ENCODE data around the gene PDZD2.

Gene PDZD2

DNA sequence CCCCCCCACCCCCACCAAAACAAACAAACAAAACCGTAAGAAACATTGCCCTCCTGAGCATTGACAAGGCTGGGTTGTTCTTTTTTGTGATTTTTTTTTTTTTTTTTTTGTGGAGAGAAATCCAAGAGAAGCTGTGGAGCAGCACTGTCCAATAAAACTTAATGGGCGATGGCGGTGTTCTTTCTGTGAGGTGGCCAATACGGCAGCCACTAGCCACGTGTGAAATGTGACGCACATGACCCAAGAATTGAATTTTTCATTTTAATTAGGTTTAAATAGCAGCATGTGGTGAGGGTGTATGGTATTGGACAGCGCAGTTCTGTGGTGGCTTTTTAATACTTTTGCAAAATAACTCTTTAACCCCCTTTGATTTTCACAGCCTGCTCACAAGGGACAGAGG, 251.1 kb downstream of the PDZD2 start:
- no peak for DNase-seq

DNA sequence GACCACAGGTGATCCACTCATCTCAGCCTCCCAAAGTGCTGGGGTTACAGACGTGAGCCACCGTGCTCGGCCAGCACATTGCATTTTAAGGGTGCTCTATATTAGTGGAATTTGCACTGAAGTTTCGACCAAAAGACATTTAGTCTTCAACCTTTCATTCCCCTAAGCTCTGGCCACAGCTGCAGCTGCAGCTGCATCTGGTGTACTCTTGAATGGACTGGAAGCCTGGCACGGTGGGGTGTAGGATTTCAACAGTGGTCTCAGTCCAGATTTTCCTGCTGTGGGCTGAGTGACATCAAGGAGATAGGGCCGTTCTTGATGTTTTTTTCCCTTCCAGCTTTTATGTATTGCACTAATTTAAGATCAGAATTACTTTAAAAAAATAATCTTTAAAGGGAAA, 255.2 kb downstream of the PDZD2 start:
- DNase-seq: no peak

DNA sequence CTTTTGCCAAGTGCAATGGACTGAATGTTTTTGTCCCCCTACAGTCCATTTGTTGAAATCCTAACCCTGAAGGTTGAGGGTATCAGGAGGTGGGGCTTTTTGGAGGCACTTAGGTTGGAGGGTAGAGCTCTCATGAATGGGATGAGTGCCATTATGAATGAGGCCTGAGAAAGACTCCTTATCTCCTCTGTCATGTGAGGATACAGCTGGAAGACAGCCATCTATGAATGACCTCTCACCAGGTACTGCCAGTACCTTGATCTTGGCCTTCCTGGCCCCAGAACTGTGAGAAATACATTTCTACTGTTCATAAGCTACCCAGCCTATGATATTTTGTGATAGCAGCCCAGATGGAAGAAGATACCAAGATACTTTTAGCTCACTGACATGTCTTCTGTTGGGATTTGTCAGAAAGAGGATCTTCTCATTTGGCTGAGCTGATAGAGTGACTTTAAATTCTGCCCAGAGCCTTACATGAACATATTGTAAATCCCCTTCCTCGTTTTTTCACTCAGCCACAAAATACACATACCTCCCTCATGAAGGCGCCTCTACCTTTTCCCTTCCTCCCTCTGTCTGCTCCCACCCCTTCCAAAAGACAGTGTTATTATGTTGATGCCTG, 256.4 kb downstream of the PDZD2 start:
- no peak for DNase-seq

DNA sequence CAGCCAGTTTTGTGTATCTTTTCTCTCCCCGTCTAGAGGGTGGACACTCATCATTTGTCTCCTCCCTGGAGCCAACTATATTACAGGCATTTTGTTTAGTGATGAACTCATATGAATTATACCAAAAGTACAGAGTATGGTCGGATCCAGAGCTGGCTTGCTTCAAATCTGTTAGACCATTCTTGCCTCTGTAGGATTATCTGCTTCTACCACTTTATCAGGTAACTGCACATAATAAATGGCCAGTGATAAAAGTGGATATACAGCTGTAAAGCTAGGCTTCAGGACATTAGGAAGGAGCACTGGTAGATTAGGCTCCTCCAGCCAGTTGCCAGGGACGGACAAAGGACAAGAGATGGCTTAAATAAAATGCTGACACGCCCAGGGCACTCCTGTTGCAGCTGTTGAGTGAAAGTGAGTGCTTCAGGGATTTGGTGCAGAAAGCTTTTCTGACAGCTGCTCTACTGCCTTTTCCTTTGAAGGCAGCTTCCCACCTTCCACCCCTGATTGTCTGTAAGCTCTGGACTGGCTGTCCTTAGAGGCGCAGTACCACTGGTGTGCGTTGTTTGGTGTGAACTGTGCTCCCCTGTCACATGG, 259.2 kb downstream of the PDZD2 start:
- DNase-seq: no peak

DNA sequence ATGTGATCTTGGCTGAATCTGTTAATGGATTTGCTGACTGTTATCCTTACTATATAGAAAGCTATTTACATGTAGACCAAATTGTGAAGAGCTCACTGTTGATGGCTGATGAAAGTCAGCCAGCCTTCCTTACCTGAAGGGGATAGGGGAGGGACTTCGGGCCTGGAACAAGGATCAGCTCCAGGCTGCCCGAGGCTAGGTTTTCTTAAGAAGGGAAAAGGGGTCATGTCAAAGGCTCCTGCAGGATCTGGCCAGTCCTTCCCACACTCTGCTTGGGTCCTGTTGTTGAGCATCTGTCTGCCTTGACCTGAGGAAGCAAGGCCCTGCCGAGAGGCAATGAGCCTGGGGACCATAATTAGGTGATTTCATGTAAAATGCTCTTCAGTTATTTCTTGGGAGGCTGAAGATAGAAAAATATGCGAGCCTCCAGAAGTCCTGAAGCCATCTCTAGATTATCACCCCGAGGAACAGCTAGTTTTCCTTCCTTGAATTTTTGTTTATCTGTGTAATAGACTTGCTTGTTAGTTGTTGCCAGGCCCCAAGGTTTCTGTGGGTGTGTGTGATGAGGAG, 261.4 kb downstream of the PDZD2 start:
- no peak for DNase-seq

DNA sequence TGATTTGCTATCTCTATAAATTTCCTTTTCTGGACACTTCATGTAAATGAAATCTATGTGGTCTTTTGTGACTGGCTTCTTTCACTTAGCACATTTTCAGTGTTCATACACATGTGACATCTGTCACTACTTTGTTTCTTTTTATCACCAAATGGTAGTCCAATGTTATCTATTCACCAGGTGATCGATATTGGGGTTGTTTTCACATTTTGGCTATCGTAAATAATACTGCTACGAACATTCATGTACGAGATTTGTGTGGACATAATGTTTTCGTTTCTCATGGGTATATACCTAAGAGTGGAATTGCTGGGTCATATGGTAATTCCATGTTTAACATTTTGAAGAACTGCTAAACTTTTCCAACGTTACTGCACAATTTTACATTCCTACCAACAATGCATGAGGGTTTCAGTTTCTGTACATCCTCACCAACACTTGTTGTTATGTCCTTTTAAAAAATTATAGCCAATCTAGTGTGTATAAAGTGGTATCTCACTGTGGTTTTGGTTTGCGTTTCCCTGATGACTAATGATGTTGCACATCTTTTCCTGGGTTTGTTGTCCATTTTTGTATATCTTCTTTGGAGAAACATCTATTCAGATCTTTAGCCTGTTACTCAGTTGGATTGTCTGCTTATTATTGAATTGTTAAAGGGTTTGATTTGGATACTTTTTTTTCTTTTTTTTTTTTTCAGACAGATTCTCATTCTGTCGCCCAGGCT, 263.0 kb downstream of the PDZD2 start:
- DNase-seq: no peak

DNA sequence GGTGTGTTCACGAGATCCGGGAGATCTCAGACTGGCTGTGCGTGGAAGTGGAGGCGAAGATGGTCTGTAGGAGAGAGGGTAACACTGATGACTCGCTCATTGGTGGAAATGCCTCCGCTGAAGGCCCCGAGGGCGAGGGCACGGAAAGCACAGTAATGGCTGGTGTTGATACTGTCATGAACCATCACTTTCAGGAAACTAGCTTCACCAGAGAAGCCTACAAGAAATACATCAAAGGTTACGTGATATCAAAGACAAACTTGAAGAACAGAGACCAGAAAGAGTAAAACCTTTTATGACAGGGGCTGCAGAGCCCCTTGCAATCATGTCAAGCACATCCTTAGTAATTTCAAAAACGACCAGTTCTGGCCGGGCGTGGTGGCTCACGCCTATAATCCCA, 269.5 kb downstream of the PDZD2 start:
- no peak for DNase-seq

DNA sequence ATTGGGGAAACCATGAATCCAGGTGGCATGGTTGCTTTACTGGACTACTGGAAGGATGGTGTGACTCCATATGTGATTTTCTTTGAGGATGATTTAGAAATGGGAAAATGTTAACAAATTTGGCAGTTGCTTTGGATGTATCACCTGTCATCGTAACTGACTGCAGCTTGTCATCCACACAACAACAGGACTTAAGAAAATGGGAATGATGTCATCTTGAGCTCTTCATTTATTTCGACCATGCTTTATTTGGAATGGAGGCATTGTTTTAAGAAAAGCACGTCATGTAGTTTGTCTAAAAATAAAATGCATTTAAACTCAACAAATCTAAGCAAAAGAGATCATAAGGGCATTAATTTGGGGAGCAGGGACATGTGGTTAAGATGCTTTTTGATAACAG, 270.1 kb downstream of the PDZD2 start:
- DNase-seq: no peak

DNA sequence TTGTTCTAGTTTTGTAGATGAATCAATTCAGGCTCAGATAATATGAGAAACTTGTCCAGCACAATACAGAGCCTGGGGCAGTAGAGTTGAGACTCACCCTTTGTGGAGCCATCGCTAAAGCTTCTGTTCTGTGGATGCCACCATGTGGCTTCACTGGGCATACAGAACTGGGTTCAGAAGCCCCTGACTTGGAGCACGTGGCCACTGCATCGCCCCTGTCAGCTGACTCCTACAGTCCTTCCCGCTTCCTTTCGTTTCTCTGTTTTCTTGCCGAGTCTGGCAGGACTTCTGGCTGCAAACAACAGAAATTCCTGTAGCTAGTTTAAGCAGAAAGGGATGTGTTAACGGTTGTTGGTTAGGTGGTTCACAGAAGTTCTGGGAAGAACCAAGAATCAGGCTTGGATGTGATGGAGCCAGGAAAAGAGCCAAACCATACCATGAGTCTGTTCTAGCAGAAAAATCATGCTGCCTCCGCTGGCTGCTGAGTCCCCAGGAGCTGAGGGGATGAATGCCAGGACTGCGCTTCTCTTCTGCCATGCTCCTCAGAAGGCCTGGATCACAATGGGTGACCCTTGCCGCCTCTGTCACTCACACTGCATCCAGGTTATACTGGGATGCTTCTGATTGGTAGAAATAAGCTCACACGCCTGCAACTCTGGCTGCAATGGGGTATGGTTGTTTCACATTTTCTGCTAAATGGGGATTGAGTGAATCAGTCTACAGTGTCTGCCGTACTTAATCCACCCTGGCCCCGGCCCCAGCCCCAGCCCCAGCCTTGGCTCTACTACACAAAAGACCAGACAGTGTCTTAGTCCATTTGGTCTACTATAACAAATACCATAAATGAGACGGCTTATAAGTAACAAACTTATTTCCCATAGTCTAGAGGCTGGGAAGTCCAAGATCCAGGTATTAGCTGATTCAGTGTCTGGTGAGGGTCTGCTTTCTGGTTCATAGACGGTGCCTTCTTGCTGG, 272.6 kb downstream of the PDZD2 start:
- no peak for DNase-seq

DNA sequence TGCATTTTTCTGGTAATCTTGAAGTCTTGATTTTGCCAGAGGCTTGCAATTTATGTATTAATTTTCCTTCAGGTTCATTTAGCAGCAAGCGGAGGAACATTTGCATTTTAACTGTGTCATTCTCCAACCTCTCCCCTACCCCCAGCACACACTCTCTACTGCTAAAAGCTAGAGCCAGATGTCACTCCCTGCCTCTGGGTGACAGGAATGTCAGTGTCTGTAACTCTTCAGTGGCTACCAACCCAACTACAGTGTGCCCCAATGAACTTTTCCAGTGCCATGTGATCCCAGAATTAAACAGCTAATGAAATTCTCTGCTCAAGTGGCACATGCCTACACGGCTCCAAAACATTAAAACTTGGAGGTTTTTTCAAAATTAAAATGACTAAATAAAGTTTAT, 274.9 kb downstream of the PDZD2 start:
- no peak for DNase-seq

DNA sequence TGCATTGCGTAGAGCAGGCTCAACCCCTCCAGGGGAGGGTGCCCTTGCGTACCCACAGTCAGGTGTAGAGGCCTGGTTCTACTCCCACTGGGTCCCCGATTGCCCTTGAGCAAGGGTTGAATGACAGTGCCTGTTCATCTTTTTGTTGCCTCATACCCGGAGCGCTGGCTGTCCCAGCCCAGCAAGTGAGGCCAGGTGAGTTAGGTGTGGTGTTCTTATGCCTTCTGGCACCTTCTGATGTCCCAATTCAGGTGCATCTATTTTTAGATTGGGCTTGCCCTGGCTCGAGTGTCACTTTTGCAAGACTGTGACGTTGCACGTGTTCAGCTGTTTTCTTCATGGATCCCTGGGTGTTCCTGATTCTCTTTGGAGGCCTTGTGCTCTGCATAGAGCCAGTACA, 277.4 kb downstream of the PDZD2 start:
- no peak for DNase-seq

DNA sequence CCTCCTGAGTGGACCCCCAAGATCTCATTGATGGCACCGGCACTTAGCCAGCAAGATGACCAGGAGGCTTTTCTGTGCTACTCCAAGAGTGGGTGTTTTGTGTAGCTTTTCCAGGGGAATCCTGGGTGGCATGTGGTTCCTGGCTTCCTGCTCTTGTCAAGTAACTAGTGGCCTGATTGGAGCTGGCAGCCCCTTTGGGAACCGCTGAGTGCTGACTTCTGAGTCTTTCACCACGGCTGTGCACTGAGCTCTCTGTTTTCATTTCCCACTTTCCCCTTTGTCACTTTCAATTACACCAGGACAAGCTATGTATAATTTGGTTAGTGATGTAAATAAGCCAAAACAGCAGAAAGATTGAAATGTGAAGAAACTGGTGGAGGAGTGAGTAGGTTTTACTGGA, 279.8 kb downstream of the PDZD2 start:
- no peak for DNase-seq

DNA sequence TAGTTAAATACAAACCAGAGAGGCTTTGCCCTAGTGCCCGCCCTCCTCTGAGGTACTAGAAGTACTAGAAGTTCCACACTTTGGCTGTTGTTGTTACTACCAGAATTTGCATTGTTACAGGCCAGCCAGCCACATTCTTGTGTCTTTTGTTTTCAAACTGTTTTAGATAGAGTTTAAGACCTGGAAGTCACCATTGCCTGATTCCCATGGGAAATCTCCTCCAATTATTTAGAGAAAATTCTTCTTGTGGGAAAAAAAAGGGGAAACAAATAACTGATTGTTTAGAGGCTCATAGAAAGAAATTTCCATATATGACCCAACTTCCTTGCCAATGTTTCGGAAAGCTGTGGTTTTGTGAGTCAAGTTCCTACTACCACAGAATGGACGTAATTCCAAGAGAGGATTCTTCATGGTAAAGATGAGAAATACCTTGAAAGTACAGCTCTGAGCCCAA, 282.9 kb downstream of the PDZD2 start:
- DNase-seq: no peak

DNA sequence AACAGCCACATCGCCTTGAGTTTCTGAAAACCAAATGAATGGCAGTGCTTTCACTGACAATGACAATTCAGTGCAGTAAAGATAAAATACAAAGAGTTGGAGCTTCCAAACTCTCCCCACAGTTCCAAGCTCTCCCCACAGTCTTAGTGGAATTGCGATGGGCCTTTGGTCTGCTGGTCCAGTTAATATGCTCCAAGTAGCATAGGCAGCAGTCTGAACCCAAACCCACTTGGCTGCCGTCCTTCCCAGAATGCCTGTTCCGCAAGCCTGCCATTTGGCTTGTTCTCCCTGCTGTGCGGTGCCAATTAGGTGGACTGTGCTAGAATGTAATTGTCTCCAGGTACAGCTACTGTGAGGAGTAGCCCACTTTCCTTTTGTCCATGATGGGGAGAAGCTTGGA, 285.1 kb downstream of the PDZD2 start:
- DNase-seq: no peak

DNA sequence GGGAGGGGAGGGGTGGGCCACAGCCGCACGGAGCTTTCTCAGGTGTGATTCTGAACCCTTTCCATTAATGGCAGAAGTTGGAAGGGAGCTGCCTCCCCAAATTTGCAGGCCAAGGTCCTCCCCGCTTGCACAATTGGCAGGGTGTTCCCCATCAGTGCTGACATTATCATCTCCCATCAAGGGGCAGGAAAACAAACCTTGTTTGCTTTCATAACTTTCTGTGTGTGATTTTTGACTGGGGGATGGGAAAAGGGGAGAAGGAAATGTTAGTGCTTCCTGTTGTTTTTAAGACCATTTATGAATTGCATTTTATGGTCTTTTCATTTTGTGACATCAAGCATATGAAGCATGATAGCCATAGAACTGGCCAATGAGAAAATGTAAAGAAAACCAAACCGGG, 292.9 kb downstream of the PDZD2 start:
- no peak for DNase-seq

DNA sequence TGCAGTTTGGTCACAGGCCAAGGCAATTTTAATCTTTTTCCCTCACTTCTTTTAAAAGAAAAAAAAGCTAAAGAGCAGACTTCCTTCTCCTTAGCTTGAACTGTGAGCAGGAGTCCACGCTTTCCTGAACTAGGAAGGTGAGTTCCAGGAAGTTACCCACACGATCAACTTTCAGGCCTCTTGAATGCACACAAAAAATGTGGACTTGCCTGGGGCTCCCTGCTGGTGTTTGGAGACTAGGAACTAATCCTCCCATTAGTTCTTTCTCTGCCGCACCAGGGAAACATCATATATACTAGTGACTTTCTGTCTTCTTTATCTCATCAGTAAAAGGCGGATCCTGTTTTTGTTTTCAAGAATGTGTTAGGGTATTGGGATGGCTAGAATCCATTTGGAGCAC, 295.2 kb downstream of the PDZD2 start:
- no peak for DNase-seq

DNA sequence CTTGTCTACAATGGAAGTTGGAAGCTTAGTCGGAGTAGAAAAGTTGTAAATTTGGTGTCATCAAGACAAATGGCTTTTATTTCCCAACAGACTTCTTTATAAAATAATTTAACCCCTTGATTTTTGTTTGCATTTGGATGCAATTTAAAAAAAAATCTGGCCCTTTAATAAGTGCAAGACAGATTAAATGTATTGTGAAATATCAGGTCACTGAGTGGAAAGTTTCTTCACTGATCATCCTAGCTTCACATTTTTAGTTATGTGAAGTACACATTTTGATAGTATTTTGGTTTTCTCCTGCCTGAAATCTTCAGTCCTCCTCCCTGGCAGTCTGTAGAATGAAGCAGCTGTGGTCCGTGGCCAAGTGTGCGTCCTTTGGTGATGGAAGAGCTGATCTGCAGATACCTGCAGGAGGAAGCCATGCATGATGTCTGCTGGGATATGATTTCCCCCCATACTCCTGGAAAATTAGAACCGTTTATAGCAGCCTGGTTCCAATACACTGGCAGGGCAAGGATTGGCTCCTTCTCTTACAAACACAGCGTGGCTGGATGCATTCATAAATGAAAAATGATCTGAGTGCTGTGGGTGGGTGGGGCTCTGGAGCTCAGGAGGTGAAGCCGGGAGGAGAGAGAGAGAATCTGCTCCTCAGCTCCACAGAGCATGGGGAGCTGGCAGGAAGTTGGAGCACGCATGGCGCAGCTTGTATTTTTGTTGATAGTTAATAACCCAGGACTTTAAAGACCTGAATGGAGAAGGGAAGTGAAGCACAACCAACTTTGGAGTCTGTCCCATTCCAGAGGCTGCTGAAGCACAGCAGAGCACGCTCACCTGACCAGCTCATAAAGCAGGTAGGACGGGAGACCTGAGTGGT, 296.8 kb downstream of the PDZD2 start:
- no peak for DNase-seq

DNA sequence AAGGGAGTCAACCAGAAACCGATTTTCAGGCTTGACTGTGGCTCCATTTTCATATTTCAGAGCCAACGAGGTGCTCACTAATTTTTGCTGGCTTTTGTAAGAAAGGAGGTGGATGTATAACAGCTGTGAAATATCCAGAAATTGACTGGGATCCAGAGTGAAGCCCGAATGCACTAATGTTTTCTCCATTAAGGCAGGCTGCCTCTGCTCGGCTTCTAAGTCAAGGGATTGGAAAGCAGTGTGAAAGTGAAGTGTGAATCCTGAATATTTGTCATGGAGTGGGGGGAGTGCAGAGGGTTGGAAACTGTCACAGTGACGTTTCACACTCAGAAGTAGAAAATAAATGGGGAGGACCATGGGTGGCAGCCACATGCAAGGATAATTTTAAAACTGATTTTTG, 297.8 kb downstream of the PDZD2 start:
- DNase-seq: no peak

DNA sequence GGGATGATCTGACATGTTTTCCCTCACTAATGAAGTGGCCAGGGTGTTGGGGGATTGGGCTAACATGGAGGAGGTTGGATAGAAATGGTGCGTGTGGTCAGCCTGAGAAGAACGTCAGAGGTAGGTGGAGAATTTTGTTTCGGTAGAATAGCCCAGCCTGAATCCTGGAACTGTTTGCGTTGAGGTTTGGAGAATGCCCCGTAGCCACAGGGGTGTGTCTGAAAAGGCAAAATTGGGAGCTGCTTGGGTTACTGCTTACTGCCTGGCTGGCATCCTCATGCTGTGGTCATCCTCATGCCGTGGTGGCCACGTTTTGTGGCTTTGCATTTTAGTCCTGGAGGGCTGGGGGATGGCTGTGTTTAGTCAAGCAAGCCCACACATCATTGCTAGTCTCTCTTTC, 298.3 kb downstream of the PDZD2 start:
- no peak for DNase-seq

DNA sequence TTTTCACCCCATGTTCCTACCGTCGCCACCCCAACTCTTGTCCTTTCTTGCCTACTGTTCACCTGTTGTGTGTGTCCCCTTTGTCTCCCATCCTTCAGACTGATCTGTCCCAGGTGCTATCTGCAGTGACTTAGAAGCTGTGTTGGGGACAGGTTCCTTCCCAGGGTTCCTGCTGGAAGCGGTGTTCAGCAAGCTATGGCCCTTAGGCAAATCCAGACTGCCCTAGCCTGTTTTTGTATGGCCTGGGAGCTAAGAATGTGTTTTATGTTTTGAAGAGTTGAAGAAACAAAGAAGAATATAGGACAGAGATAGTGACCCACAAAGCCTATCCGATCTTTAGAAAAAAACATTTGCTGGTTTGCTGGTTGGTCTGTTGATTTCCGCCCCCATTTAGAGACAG, 298.8 kb downstream of the PDZD2 start:
- no peak for DNase-seq

DNA sequence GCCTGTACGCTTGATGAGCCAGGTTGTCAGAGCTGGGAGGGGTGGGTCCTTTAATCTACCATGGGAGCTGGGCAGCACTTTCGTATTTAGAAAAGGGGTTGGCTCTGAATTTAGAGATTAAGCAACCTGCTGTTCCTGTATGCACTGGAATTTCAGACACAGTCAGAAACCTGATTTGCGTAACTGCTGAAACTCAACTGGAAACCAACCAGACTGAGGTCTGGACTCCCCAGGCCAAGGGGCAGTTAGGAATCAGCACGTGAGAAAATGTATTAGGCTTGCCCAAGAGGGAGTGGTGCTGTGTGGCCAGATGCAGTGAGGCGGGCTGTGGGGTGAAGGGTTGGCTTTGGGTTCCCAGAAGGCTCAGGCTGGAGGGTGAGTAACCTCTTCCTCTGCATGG, 300.2 kb downstream of the PDZD2 start:
- DNase-seq: no peak

DNA sequence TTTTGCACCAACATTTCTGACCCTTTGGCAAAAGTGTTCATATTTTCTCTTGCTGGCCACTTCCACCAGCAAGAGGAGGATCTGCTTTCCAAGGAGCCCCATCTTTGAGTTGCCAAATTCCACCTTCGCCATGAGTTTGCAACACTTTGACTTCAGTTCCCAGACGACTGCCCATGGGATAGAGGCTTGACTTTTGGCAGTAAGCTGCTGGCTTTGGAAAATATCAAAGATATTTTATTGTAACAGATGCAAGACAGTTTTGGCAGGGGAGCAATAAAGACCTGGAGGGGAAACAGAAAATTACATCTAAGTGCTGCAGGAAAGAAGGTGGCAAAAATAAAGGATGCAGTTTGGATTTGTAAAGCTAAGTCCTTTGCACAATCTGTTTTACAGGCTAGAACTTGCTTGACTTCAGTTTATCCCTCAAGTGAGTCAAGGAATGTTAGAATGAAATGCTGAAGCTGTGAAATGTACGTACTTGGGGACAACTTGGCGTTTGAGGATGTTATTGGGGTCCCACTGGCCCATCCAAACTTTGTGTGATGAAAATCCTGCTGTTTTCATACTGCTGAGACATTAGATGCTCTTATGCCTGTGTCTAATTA, 302.3 kb downstream of the PDZD2 start:
- no peak for DNase-seq
